GM23338 (cell line): Measurements from ENCODE around the gene MRPS14. TPM values are rescaled to one million over a fixed set of nuclear protein-coding genes. Genes with fewer than 3 reads are reported as not detected.

Source experiments
- ATAC-seq: fragments of 200-7000 bp; cut with Tn5 transposase; 3 replicates; pipeline ENCODE4 v1.9.1; 2020
- DNase-seq: peaks from one replicate; pipeline ENCODE4 v3.0.0-alpha.2; 2015; ENCODE audit warnings: low spot score
- H2AFZ ChIP-seq: fragments of 200-600 bp; sonication (generic); 2 replicates; pipeline ENCODE4 v1.8.0; 2016; ENCODE audit warnings: antibody characterized with exemption, mild to moderate bottlenecking, moderate library complexity
- H3F3A ChIP-seq: fragments of 200-600 bp; sonication (generic); replicated peaks from 2 replicates; pipeline ENCODE4 v1.8.0; 2017; ENCODE audit warnings: antibody characterized with exemption, mixed run types, low read depth
- H3K27ac ChIP-seq: fragments of 200-600 bp; sonication (generic); 2 replicates; pipeline ENCODE4 v1.6.1; 2016; ENCODE audit warnings: low read depth
- H3K27me3 ChIP-seq: fragments of 200-600 bp; sonication (generic); 2 replicates; pipeline ENCODE4 v1.8.0; 2016; ENCODE audit warnings: mild to moderate bottlenecking, mixed run types, moderate library complexity; ENCODE audit not compliant: insufficient read depth
- H3K36me3 ChIP-seq: fragments of 200-600 bp; sonication (generic); 2 replicates; pipeline ENCODE4 v1.8.0; 2016; ENCODE audit warnings: mild to moderate bottlenecking; ENCODE audit not compliant: insufficient read depth
- H3K4me1 ChIP-seq: fragments of 200-600 bp; sonication (generic); 2 replicates; pipeline ENCODE4 v1.8.0; 2016; ENCODE audit warnings: mild to moderate bottlenecking, moderate library complexity; ENCODE audit not compliant: insufficient read depth
- H3K4me2 ChIP-seq: fragments of 200-600 bp; sonication (generic); 2 replicates; pipeline ENCODE4 v1.7.1; 2017; ENCODE audit warnings: mixed run types
- H3K4me3 ChIP-seq: fragments of 200-600 bp; sonication (generic); 2 replicates; pipeline ENCODE4 v1.6.1; 2016; ENCODE audit warnings: mixed run types
- H3K79me2 ChIP-seq: fragments of 200-600 bp; sonication (generic); replicated peaks from 2 replicates; pipeline ENCODE4 v1.8.0; 2017; ENCODE audit warnings: mild to moderate bottlenecking; ENCODE audit not compliant: insufficient read depth
- H3K9me2 ChIP-seq: fragments of 200-600 bp; sonication (generic); 2 replicates; pipeline ENCODE4 v1.8.0; 2017; ENCODE audit not compliant: insufficient read depth
- H4K20me1 ChIP-seq: fragments of 200-600 bp; sonication (generic); replicated peaks from 2 replicates; pipeline ENCODE4 v1.8.0; 2017; ENCODE audit warnings: mild to moderate bottlenecking; ENCODE audit not compliant: insufficient read depth
- H3K27ac Mint-ChIP-seq: 2 replicates; pipeline ENCODE4 v1.8.0; 2020; ENCODE audit warnings: inconsistent platforms, mild to moderate bottlenecking, moderate library complexity, mixed read lengths
- H3K27me3 Mint-ChIP-seq: 3 replicates; pipeline ENCODE4 v1.8.0; 2022; ENCODE audit warnings: low read depth, mild to moderate bottlenecking, moderate library complexity, mixed read lengths, inconsistent platforms; ENCODE audit not compliant: insufficient read depth, poor library complexity
- H3K36me3 Mint-ChIP-seq: 3 replicates; pipeline ENCODE4 v1.8.0; 2021; ENCODE audit warnings: low read depth, mild to moderate bottlenecking, inconsistent platforms, moderate library complexity, mixed read lengths
- H3K4me1 Mint-ChIP-seq: 3 replicates; pipeline ENCODE4 v1.8.0; 2020; ENCODE audit warnings: mild to moderate bottlenecking, inconsistent platforms, mixed read lengths
- H3K4me3 Mint-ChIP-seq: 3 replicates; pipeline ENCODE4 v1.8.0; 2021; ENCODE audit warnings: moderate library complexity, mild to moderate bottlenecking, inconsistent platforms, mixed read lengths
- H3K9me3 Mint-ChIP-seq: 3 replicates; pipeline ENCODE4 v1.8.0; 2020; ENCODE audit warnings: moderate library complexity, mild to moderate bottlenecking, inconsistent platforms, mixed read lengths
- CREB1 ChIP-seq: fragments of 250-450 bp; sonication (Bioruptor Pico); IDR thresholded peaks from 2 replicates; pipeline ENCODE4 v1.5.0; 2020; ENCODE audit warnings: low read depth, mild to moderate bottlenecking, moderate library complexity
- EZH2 ChIP-seq: fragments of 200-600 bp; sonication (generic); IDR thresholded peaks from one replicate; pipeline ENCODE4 v1.8.0; 2017; ENCODE audit warnings: antibody characterized with exemption, mild to moderate bottlenecking, low read depth; ENCODE audit not compliant: unreplicated experiment
- EZH2phosphoT487 ChIP-seq: fragments of 200-600 bp; sonication (generic); IDR thresholded peaks from one replicate; pipeline ENCODE4 v1.8.1; 2018; ENCODE audit warnings: antibody characterized with exemption; ENCODE audit not compliant: unreplicated experiment
- JUNB ChIP-seq: IDR thresholded peaks from one replicate; pipeline ENCODE4 v1.6.1; 2016; ENCODE audit warnings: antibody characterized with exemption; ENCODE audit not compliant: unreplicated experiment
- NANOG ChIP-seq: IDR thresholded peaks from 2 replicates; pipeline ENCODE4 v1.6.1; 2016; ENCODE audit warnings: antibody characterized with exemption, borderline replicate concordance
- POLR2AphosphoS5 ChIP-seq: IDR thresholded peaks from 2 replicates; pipeline ENCODE4 v1.6.1; 2016; ENCODE audit warnings: antibody characterized with exemption, low read depth
- ZNF114 ChIP-seq: fragments of 250-450 bp; sonication (Bioruptor Pico); IDR thresholded peaks from 2 replicates; pipeline ENCODE4 v1.5.0; 2020; ENCODE audit warnings: mild to moderate bottlenecking, moderate library complexity
- ZNF331 ChIP-seq: fragments of 250-450 bp; sonication (Bioruptor Pico); IDR thresholded peaks from 2 replicates; pipeline ENCODE4 v1.5.0; 2020; ENCODE audit warnings: low read depth, mild to moderate bottlenecking, moderate library complexity
- polyA plus RNA-seq: library from polyadenylated mRNA; unstranded; fragments of >200 nt; fragmentation: Nextera tagmentation; extraction: Ambion mirVana; gene quantifications from 2 replicates; pipeline ENCODE4 v1.2.1, GENCODE V29; 2016
- total RNA-seq: library from RNA; depleted of rRNA; stranded (reverse); fragments of >200 nt; shearing (Covaris generic); gene quantifications from 2 replicates; pipeline ENCODE4 v1.2.3, GENCODE V29; 2014
- TF ChIP-seq, protein P1 (sequence below): IDR thresholded peaks from one replicate; pipeline ENCODE4 v1.6.1; 2018; ENCODE audit warnings: antibody characterized with exemption; ENCODE audit not compliant: unreplicated experiment
- TF ChIP-seq, protein P2 (sequence below): IDR thresholded peaks from 2 replicates; pipeline ENCODE4 v1.6.1; 2016; ENCODE audit warnings: antibody characterized with exemption

MRPS14 gene
- total and polyA plus RNA-seq, 2 experiments from 2014 or later: 18.5 to 75.7 TPM

GRCh38 chr1:175062858-175063257 lies 39.6 kb upstream of the MRPS14 start:
- no peak overlapping the region for H3K4me3 ChIP-seq
- H3K36me3 Mint-ChIP-seq: no peaks in the 10 kb centered on the region
- H3K4me2 ChIP-seq: no peak overlapping the region
- DNase-seq: no peak
- H3K4me1 ChIP-seq: no peaks in the 10 kb centered on the region
- H3K36me3 ChIP-seq: no peaks in the 10 kb centered on the region; the same call in 1 of the 2 replicates
- H2AFZ ChIP-seq: no peak overlapping the region
- H3F3A ChIP-seq: no peaks in the 10 kb centered on the region
- peaks cover 7% of the 10 kb centered on the region for H3K4me1 Mint-ChIP-seq
- no peaks in the 10 kb centered on the region for H3K79me2 ChIP-seq
- H3K9me3 Mint-ChIP-seq: no peaks in the 10 kb centered on the region
- H3K4me3 Mint-ChIP-seq: no peak overlapping the region
- H3K27me3 ChIP-seq: 0 out of 2 replicates have a peak, but pooled peaks cover 3% of the 10 kb centered on the region
- TF ChIP-seq EZH2: no peak
- TF ChIP-seq CREB1 (CRISPR knock-in tag): no peak
- no peak for TF ChIP-seq POLR2AphosphoS5
- TF ChIP-seq EZH2phosphoT487: no peak
- TF ChIP-seq, protein P1, sequence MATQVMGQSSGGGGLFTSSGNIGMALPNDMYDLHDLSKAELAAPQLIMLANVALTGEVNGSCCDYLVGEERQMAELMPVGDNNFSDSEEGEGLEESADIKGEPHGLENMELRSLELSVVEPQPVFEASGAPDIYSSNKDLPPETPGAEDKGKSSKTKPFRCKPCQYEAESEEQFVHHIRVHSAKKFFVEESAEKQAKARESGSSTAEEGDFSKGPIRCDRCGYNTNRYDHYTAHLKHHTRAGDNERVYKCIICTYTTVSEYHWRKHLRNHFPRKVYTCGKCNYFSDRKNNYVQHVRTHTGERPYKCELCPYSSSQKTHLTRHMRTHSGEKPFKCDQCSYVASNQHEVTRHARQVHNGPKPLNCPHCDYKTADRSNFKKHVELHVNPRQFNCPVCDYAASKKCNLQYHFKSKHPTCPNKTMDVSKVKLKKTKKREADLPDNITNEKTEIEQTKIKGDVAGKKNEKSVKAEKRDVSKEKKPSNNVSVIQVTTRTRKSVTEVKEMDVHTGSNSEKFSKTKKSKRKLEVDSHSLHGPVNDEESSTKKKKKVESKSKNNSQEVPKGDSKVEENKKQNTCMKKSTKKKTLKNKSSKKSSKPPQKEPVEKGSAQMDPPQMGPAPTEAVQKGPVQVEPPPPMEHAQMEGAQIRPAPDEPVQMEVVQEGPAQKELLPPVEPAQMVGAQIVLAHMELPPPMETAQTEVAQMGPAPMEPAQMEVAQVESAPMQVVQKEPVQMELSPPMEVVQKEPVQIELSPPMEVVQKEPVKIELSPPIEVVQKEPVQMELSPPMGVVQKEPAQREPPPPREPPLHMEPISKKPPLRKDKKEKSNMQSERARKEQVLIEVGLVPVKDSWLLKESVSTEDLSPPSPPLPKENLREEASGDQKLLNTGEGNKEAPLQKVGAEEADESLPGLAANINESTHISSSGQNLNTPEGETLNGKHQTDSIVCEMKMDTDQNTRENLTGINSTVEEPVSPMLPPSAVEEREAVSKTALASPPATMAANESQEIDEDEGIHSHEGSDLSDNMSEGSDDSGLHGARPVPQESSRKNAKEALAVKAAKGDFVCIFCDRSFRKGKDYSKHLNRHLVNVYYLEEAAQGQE: no peak
- TF ChIP-seq, protein P2, sequence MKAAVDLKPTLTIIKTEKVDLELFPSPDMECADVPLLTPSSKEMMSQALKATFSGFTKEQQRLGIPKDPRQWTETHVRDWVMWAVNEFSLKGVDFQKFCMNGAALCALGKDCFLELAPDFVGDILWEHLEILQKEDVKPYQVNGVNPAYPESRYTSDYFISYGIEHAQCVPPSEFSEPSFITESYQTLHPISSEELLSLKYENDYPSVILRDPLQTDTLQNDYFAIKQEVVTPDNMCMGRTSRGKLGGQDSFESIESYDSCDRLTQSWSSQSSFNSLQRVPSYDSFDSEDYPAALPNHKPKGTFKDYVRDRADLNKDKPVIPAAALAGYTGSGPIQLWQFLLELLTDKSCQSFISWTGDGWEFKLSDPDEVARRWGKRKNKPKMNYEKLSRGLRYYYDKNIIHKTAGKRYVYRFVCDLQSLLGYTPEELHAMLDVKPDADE: no peak
- no peak for TF ChIP-seq JUNB
- no peak for TF ChIP-seq ZNF114 (CRISPR knock-in tag)
- no peak for TF ChIP-seq NANOG
- ATAC-seq: no peak
- no peak overlapping the region for H3K27ac ChIP-seq
- H3K27me3 Mint-ChIP-seq: no peaks in the 10 kb centered on the region
- no peak overlapping the region for H3K27ac Mint-ChIP-seq
- no peaks in the 10 kb centered on the region; the same call in 1 of the 2 replicates for H3K9me2 ChIP-seq
- no peaks in the 10 kb centered on the region for H4K20me1 ChIP-seq

GRCh38 chr1:175062339-175062738 lies 39.1 kb upstream of the MRPS14 start:
- DNase-seq (no peak), ATAC-seq (no peak)
- Mint-ChIP-seq H3K27ac (no peak overlapping the region), H3K9me3 (no peaks in the 10 kb centered on the region), H3K4me1 (peaks cover 4% of the 10 kb centered on the region; the same call in 2 of the 3 replicates), H3K27me3 (no peaks in the 10 kb centered on the region), H3K36me3 (no peaks in the 10 kb centered on the region), H3K4me3 (no peak overlapping the region)
- Histone ChIP-seq H3F3A (no peaks in the 10 kb centered on the region), H4K20me1 (no peaks in the 10 kb centered on the region), H3K4me1 (no peaks in the 10 kb centered on the region), H3K4me2 (no peak overlapping the region), H3K27me3 (0 out of 2 replicates have a peak, but pooled peaks cover 3% of the 10 kb centered on the region), H3K9me2 (no peaks in the 10 kb centered on the region; the same call in 1 of the 2 replicates), H3K79me2 (no peaks in the 10 kb centered on the region), H3K4me3 (no peak overlapping the region), H3K36me3 (no peaks in the 10 kb centered on the region; the same call in 1 of the 2 replicates), H2AFZ (no peak overlapping the region), H3K27ac (no peak overlapping the region)
- TF ChIP-seq, protein P1: no peak
- TF ChIP-seq ZNF114 (CRISPR knock-in tag) (no peak), JUNB (no peak), EZH2phosphoT487 (no peak), ZNF331 (CRISPR knock-in tag) (no peak), CREB1 (CRISPR knock-in tag) (no peak), NANOG (no peak)
- TF ChIP-seq, protein P2: no peak
